Stimulated activated CD4-positive, alpha-beta T cell treated with anti-CD3 and anti-CD28 coated beads, Interleukin-2, amount 100 ng/mL, for 48 hours (primary cell): Measurements from ENCODE around the gene TEX261.

Source experiments
- DNase-seq, 2 donors: peaks; one replicate each; pipeline ENCODE4 v3.0.0-alpha.2; 2020

Gene TEX261

DNA sequence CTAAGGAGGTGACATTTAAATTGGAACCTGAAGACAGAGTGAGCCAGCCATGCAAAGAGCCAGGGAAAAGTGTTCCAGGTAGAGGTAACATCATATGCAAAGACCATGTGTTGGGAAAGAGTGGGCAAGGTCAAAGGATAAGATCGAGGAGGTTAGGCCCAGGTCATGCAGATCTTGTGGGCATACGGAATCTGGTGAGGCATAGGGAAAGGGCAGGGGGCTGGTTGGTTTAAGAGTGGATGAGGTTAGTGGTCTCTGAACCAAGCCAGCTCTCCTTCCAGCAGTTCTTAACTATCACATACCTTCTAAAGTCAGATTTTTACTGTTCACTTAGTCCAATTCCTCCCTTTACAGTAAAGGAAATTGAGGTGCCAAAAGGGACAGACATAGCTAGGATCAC, 13.3 kb downstream of the TEX261 start:
- DNase-seq = no peak

DNA sequence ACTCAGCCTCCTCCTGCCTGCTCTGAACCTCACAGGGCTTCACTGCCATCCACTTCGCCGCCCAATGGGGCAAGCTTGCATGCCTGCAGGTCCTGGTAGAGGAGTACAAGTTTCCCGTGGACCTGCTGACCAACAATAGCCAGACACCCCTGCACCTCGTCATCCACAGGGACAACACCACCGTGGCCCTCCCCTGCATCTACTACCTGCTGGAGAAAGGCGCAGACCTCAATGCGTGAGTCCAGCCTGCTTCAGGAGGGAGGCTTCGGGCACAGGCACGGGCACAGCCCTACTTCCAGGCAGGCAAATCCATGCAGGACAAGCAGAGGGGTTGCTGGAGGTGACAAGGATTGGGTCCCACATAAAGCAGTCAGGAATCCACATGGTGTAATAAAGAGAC, 15.0 kb downstream of the TEX261 start:
- no peak for DNase-seq

DNA sequence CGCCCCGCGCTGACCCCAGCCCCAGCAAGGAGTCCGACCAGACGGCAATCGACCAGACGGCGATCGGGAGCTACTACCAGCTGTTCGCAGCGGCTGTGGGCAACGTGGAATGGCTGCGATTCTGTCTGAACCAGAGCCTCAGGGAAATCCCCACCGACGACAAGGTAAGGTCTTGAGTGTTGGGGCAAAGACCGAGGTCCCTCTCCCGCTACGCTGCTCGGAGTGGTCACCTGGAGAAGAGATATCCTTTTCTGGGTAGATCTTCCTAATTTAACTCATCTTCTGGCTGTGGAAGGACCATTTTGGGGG, 15.5 kb downstream of the TEX261 start:
- no peak for DNase-seq

DNA sequence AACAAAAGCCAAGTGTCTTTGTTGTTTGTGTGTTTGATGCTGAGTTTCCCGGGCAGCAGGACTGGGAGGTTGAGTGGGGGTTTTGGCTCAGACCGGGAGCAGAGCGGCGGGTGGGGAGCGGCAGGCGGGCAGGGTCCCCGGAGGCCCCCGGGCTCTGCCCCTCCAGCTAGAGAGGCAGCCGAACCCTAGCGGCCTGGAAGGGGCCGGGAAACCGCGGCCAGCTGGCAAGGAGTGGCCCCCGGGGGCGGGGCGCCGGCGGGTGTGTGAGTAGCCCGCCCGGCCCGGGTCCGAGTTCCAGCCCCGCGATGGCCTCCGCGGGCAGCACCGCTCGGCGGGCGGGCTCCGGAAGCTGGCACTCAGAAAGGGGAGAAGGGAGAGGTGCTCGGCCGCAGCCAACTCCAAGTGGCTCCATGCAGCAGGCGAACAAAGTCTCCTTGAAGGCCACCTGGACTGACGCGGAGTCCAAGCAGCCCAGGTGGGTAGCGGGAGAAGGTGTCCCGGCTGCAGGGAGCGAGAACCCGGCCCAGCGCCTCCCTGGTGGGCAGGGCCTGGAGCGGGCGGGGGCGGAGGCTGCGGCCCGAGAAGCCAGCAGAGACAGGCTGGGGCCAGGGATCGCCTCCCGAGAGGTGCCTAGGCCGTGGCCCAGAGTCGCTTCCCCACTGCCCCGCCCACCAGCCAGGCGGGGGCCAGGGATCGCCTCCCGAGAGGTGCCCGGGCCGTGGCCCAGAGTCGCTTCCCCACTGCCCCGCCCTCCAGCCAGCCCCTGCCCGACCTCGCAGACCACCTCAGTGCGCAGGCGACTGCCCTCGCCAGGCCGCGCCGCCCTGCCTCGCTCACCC, 16.1 kb downstream of the TEX261 start, which contains the start of gene ANKRD53:
Gene ANKRD53 (plus strand): TSS at position 290 of the 839 bp plus-strand sequence. CDS start 16 bp downstream, at position 306.
- no peak for DNase-seq

DNA sequence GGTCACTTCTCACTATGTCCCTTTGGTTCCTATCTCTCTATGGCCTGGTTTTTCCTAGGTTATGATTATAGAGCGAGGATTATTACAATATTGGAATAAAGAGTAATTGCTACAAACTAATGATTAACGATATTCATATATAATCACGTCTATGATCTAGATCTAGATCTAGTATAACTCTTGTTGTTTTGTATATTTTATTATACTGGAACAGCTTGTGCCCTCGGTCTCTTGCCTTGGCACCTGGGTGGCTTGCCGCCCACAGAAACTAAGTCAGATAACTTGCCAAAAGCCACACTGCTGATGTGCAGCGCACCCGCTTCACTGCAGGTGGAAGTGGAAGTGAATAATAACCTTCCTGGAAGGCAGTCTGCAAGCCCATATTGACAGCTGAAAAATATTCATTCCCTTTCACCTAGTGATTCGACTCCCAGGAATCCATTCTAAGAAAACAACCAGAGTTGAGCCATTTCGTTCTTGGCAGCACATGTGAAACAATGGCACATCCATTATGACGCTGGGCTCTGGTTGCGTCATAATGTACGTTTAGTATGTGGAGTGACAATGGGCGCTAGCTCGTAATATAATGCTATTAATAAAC, 17.0 kb downstream of the TEX261 start:
- peak in 1 of 2 donors; percentile 13 for DNase-seq

DNA sequence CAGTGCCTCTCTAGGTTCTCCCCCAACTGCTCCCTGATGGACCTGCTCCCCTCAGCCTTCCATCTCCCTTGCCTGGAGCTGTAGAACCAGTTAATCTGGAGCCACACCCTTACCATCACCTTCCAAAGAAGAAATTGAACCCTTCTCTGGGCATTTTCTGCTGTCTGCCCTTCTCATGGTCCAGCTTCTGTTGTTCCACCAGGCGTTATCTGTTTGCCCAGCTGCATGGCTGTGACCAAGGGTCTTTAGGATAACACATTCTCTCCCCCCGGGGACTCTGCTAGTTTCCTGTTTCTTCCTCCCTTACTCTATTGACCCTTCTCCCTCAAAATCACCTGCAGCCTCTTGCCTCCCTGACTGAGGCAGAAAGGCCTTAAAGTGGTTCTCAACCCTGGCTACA, 19.4 kb downstream of the TEX261 start:
- DNase-seq = no peak

DNA sequence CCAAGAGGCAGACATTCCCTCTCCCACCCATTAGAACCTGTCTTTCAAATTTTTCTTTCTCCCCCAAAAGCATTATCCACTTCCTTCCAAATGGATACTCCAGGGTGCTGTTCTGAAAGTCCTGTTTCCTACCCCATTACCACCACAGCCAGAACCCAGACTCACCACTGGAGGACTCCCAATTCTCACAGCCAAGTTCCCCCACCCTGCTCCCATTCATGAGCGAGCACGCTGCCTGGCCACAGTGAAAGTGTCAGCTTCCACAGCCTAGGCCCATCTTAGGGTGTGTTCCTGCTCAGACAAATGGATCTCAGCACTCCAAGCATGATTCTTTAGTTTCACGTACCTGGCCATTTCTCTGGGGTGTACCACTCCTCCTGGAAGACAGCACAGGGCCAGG, 20.1 kb downstream of the TEX261 start:
- no peak for DNase-seq

DNA sequence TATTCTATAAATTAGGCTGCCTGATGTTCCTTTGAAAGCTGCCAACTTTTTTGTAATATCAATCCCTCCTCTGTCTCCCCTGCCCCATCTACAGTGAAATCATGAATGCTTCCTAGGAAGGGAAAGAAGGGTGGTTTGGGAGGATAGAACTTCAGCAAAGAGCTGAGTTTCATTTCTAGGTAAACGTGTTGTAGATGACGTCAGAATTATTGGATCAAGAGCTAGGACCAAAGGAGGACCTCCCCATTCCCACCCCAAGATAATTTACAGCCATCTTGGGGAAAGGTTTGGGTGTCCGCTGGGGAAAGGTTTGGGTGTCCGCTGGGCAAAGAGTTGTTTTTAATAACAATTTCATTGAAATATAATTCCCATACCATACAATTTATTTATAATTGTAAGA, 27.5 kb downstream of the TEX261 start:
- DNase-seq = no peak

DNA sequence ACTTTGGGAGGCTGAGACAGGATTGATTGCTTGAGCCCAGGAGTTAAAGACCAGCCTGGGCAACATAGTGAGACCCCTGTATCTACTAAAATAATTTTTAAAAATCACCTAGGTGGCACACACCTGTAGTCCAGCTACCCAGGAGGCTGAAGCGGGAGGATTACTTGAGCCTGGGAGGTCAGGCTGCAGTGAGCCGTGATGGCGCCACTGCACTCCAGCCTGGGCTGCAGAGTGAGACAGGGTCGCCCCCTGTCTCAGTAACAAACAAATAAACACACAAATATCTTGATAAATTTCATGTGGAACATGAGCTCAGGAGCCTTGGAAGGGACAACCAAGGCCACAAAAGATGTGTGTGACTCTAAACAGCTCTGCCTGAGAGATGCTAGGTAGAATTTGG, 28.0 kb downstream of the TEX261 start:
- no peak for DNase-seq

DNA sequence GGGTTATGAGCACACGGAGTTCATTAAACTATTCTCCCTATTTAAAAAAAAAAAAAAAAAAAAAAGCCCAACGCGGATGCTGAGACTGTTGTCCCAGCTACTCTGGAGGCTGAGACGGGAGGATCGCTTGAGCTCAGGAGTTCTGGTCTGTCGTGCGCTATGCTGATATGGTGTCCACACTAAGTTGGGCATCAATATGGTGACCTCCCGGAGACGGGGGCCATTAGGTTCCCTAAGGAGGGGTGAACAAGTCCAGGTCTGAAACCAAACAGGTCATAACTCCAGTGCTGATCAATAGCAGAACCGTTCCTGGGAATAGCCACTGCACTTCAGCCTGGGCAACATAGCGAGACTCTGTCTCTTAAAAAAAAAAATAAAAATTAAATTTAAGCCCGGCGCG, 29.2 kb downstream of the TEX261 start:
- DNase-seq = no peak

DNA sequence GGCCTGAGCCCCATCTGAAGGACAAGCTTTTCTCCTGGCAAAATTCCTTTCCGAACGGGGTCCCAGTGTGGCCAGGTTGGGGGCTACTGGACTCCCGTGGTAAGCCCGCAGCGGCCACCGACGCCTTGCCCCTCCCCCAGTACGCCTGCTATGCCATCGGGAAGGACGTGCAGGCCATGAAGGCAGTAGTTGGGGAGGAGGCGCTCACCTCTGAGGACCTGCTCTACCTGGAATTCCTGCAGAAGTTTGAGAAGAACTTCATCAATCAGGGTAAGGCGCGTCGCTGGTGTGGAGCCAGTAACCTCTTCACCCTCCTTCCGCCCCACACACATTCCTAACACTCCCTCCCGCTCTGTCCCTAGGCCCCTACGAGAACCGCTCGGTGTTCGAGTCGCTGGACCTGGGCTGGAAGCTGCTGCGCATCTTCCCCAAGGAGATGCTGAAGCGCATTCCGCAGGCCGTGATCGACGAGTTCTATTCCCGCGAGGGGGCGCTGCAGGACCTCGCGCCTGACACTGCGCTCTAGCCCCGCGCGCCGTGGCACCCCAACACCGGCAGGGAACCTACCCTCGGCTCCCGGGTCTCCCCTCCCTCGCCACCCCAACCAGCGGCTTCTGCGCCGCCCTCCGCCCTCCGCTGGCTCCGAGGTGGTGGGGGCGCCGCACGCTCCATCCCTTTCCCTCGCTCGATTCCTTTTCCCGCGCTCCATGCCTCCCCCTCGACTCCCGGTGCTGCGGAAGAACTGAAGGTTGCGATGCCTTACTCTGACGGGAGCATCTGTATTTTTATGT, 29.9 kb downstream of the TEX261 start:
- peak; percentile 82 to 86 for DNase-seq

DNA sequence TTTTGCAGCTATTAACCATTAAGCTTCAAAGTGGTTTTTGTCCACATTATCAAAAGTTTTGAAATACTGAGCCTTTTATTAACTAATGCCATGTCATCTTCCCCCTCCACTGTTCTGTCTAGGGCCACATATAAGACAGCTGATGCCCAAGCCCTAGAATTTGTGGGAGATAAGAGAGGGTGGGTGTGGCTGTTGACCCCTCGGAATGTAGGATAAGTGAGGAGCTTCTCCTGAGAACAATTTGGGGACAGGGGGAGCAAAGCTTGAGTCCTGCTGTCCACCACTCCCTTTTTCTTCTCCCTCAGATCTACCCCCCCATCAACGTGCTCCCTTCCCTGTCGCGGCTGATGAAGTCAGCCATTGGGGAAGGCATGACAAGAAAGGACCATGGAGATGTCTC, 30.5 kb downstream of the TEX261 start:
- DNase-seq = no peak

DNA sequence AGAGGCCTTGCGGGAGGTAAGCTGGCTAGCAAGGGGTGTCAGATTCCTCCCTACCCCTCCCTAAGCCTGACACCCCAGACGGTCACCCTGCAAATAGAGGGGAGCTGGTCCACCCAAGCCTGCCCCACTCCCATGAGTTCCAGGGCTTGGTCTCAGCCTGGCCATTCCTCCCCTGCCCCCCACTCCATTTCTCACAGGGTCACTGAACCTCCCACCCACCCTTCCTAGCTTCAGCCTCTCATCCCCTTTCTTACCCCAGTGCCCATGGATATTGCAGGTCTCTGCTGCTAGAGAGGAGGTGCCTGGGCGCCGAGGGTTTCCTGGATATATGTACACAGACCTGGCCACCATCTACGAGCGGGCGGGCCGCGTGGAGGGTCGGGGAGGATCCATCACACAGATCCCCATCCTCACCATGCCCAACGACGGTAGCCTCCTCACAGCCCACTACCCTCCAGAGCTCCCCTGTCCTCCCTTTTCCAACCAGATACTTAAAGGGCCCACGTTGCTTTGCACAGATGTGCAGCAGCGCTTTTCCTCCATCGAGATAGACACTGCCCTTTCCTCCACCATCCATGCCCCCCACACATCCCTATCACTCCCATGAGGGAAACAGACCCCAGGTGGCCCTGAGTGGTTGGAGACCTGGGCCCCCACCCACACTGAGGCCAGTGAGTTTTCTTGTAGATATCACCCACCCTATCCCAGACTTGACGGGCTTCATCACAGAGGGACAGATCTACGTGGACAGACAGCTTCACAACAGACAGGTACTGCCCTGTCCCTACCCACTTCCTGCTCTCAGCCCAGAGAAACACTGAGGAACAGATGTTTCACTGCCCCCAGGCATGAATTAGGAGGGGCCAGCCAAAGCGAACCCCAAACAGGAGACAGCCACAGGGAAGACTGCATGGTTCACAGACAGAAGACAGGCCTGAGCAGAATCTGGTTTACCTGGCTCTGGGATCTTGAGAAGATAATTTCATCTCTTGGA, 31.5 kb downstream of the TEX261 start:
- DNase-seq = no peak

DNA sequence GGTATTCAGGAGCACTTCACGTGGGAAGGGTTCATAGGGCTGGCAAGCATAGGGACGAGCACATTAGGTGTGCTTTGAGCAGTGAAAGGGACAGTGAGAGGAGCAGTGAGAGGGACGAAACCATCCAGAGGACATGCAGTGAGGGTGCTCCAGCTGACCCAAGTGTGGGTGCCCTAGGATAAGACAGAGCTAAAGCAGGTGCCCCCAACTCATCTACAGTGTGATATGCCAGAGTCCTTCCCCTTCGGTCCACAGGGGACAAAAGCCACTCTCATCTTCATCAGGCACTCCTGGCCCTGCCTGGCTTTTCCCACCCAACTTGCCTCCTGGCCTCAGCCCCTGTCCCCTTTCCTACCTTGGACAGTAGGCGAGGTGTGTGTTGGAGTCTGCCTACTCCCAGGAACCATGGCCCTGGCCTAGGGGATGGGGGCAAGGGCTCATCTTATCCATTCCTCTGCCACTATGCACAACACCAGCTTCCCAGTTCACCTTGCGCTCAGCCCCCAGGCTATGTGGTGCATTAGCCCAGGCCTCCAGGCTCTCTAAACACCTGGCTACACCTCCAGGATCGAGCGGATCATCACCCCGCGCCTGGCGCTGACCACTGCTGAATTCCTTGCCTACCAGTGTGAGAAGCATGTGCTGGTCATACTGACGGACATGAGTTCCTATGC, 32.3 kb downstream of the TEX261 start:
- DNase-seq = no peak

DNA sequence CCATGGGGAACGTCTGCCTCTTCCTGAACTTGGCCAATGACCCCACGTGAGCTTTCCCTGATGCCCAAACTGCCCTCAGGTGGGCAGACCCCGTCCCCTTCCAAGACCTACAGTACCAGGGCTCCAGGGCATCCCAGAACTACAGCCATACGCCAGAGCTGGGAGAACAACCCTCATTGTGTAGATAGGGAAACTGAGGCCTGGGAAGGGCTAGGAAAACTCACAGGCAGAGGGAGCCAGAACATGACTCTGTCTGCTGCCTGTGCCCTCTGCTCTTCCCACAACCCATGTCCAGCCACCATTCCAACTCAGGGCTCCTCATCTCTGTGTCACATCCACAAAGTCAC, 33.1 kb downstream of the TEX261 start:
- DNase-seq = no peak

DNA sequence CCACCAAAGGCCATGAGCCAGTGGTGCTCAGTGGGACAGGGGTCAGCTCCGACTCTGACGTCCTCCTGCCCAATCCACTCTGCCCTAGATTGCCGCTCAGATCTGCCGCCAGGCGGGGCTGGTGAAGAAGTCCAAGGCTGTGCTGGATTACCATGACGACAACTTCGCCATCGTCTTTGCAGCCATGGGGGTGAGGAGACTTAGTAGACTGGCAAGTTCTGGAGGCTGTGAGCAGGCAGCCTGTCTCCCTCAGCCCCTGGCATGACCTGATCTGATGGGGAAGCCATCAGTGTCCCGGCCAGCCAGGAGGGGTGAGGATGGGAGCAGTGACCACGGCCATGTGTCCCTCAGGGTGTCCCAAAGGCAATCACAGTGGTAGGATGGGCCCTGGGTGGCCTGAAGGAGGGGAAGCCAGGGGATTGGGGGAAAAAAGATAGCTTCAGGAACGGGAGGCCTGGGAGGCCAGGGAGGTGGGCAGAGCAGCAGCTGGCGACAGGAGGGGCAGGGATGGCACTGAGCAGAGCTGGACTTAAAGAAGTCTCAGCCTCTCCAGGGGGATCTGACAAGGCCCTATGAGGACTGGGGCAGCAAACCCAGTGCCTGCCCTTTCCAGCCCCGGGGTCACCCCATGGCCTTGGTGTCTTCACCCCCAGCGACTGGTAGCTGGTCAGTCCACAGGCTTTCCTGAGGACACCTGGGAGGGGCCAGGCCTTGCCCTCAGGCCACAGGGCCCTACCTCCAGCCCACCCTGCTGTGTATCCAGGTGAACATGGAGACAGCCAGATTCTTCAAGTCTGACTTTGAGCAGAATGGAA, 33.6 kb downstream of the TEX261 start:
- no peak for DNase-seq

DNA sequence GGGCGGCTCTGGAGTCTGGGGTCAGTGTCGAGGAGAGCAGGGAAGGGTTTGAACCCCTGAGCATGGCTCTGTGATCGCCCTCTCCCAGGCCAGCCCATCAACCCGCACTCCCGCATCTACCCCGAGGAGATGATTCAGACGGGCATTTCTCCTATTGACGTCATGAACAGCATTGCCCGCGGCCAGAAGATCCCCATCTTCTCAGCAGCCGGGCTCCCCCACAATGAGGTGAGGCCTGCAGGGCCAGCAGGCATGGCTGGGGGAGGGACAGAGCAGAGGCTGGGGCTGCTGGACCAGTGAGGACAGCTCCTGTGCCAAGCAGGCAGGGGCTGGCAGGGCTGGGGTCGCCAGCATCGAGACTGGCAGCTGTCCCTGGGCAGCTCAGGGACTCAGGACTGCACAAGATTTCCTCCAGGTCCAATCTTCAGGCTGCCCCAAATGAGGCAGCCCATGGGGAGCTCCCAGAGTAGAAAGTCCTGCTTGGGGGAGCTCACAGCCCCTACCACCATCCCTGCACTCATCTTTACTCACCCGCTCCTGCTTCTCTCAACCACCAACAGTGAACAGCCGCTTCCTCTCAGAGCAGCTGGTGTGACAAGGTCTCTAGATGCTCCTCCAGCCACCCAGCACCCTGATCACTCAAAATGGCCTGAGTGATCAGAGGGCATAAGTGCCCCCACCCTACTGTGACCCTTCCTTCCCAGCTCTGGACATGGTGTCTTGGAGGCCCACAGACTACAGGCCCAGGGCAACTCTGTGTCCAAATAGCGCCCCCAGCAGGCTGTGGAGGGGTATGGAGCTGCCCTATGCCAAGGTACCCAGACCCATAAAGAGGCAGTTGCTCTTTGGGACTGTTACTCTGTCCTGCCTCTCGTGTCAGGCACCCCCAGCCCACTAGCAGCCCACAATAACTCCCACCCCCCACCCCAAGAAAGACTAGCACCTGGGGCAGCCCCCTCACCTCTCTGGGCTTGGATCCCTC, 34.5 kb downstream of the TEX261 start:
- no peak for DNase-seq

DNA sequence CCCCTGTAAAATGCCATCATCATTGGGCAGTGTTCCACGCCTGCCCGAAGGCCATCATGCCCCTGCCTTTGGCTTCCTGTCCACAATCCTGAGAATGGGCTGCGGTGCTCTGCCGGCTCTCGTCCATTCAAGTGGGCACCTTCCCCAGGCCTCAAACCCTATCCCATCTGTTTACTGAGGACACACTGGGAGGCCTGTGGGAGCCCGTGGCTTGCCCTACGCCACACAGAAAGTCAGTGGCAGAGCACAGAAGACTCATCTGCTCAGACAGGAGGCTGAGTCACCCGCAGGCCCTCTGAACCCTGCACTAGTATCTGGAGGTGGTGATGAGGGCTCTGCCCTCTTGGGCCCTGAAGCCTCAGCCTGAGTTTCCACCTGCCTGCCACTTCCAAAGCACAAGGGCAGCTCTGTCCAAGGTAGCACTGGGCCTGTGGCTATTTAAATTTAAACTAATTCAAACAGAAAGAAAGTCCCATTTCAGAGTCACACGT, 35.4 kb downstream of the TEX261 start:
- DNase-seq = no peak

DNA sequence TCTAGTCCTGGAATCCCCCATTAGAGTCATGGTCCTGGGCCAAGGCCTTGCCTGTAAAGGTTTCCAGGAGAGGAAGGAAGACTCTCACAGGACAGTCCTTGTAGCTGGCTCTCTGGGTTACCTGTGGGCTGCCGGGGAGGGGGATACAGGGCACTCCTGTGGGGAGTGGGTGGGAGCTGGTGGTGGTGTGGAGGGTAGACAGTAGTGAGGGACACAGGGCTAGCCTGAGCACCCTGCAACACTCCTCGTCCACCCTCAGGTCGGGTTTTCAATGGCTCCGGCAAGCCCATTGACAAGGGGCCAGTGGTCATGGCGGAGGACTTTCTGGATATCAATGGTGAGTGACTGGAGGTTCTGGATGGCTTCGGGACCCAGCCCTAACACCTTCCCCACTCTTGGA, 35.9 kb downstream of the TEX261 start:
- DNase-seq = no peak

DNA sequence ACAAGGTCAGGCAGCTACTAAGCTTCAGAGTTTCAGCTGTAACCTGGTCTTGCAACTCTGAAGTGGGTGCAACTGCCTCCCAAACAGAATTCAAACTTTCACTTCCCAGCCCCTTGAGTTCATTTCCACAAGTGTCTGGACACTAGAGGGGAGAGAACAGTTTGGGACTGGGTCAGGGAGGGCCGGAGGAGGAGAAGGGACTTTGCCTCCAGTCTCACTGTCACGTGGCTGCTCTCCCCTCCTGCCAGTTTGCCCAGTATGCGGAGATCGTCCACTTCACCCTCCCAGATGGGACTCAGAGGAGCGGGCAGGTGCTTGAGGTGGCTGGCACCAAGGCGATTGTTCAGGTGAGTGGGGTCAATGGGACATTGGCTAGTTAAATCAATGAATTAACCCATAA, 36.9 kb downstream of the TEX261 start:
- DNase-seq = no peak
